Measurements from ENCODE around the gene FRMD4A.

DNA sequence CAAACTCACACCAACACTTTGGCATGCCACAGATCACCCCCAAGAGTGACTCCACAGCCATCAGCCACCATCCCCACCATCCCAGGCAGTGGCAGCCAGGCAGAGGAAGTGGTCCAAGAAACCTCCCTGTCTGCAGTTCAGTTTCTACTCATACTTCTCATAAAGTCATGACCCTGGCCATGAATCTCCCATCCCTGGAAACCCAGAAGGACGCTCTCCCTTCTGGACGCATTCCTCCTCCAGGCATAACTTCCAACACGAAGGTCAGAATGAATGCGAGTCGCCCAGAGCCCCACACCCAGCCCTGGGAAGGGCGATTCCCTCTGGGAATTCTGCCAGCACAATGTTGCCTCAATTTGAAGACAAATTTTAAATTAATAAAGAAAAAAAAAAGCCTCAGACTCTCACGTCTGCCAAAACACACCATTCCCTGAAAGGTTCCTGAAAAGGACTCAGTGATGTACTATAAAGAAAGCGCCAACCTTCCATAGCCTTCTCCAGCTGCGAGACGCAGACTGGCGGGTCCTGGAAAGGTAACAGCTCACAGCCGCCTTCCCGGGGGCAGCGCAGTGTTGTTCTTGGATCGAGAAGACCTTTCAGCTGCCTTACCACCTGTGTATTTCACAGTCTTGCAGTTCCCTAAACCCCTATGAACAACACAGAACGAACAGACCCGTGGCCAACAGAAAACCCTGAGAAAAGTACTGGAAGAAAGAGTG, 307.6 kb downstream of the FRMD4A start:
- TF ChIP-seq, protein P1, sequence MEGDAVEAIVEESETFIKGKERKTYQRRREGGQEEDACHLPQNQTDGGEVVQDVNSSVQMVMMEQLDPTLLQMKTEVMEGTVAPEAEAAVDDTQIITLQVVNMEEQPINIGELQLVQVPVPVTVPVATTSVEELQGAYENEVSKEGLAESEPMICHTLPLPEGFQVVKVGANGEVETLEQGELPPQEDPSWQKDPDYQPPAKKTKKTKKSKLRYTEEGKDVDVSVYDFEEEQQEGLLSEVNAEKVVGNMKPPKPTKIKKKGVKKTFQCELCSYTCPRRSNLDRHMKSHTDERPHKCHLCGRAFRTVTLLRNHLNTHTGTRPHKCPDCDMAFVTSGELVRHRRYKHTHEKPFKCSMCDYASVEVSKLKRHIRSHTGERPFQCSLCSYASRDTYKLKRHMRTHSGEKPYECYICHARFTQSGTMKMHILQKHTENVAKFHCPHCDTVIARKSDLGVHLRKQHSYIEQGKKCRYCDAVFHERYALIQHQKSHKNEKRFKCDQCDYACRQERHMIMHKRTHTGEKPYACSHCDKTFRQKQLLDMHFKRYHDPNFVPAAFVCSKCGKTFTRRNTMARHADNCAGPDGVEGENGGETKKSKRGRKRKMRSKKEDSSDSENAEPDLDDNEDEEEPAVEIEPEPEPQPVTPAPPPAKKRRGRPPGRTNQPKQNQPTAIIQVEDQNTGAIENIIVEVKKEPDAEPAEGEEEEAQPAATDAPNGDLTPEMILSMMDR (conservative IDR thresholded peaks at IDR 0.05; ENCODE audit: low read depth, low read length): no peak
- TF ChIP-seq EZH2 (IDR thresholded peaks at IDR 0.05; ENCODE audit: low read length, unreplicated experiment): no peak
- TF ChIP-seq EZH2phosphoT487 (IDR thresholded peaks at IDR 0.05; ENCODE audit: borderline replicate concordance, low read length): no peak
